GM12878 (cell line): ENCODE measurements around the gene PINLYP. TPM values are rescaled to one million over a fixed set of nuclear protein-coding genes. Genes with fewer than 3 reads are reported as not detected.

Source experiments
- ATAC-seq: fragments of 200-7000 bp; cut with Tn5 transposase; 3 replicates; pipeline ENCODE4 v1.9.1; 2020; ENCODE audit warnings: mild to moderate bottlenecking, moderate library complexity
- BruUV-seq: library from RNA; stranded (reverse); fragments of 400-500 nt; replicated peaks from 2 replicates; lab custom pipeline; 2021; lab: Mats Ljungman, UMichigan
- CTCF ChIA-PET: fragments of 300-600 bp; sonication (Branson Sonifier 250); formaldehyde crosslinking; extraction: SDS; loops from one replicate; lab custom pipeline; 2021; ENCODE audit warnings: inconsistent platforms; lab: Yijun Ruan, JAX
- POLR2A ChIA-PET: fragments of 350-600 bp; formaldehyde crosslinking; extraction: SDS; loops from one replicate; lab custom pipeline; 2021; ENCODE audit warnings: inconsistent platforms; lab: Charles Lee
- RAD21 ChIA-PET: fragments of 300-600 bp; sonication (Branson Sonifier 250); formaldehyde crosslinking; loops from one replicate; lab custom pipeline; 2023; ENCODE audit warnings: antibody characterized with exemption; ENCODE audit not compliant: unreplicated experiment; lab: Charles Lee
- SMC1A ChIA-PET: fragments of 300-600 bp; sonication (Branson Sonifier 250); formaldehyde crosslinking; loops from one replicate; lab custom pipeline; 2023; ENCODE audit not compliant: unreplicated experiment, uncharacterized antibody; lab: Charles Lee
- DNase-seq: peaks from one replicate; pipeline ENCODE4 v3.0.0-alpha.2; 2011; ENCODE audit warnings: low read depth, low spot score
- FAIRE-seq: peaks from 3 replicates; lab custom pipeline; 2011; peaks lifted over from hg19 to GRCh38; lab: Jason Lieb, UNC
- H2AFZ ChIP-seq: 2 replicates; pipeline ENCODE4 v1.6.0; 2011; ENCODE audit warnings: low read depth, low read length, control low read depth; ENCODE audit not compliant: control insufficient read depth
- H3K27ac ChIP-seq: 2 replicates; pipeline ENCODE4 v1.5.1; 2011; ENCODE audit warnings: control low read depth; ENCODE audit not compliant: control insufficient read depth, insufficient read depth
- H3K27me3 ChIP-seq, 2 experiments: replicated peaks in 1 of 2; 2 replicates each; pipeline versions ENCODE4 v1.6.0 to v1.6.1; 2011; ENCODE audit warnings: low read length in 1 of 2; ENCODE audit not compliant: control insufficient read depth in 2 of 2, insufficient read depth in 2 of 2
- H3K36me3 ChIP-seq, 2 experiments: 2 replicates each; pipeline ENCODE4 v1.5.1; 2011; ENCODE audit warnings: low read length in 1 of 2; ENCODE audit not compliant: control insufficient read depth in 2 of 2, insufficient read depth in 2 of 2
- H3K4me1 ChIP-seq: 2 replicates; pipeline ENCODE4 v1.6.1; 2011; ENCODE audit warnings: mild to moderate bottlenecking, low read length, moderate library complexity, mixed read lengths; ENCODE audit not compliant: control insufficient read depth, insufficient read depth
- H3K4me2 ChIP-seq: 2 replicates; pipeline ENCODE4 v1.6.0; 2011; ENCODE audit warnings: control low read depth; ENCODE audit not compliant: control insufficient read depth, insufficient read depth
- H3K4me3 ChIP-seq: fragments of 200-600 bp; sonication (generic); 2 replicates; pipeline ENCODE4 v1.5.1; 2016
- H3K79me2 ChIP-seq: 2 replicates; pipeline ENCODE4 v1.6.0; 2011; ENCODE audit warnings: low read length; ENCODE audit not compliant: control insufficient read depth, insufficient read depth
- H3K9ac ChIP-seq: 2 replicates; pipeline ENCODE4 v1.8.0; 2011; ENCODE audit warnings: low read length, control low read depth, mixed read lengths; ENCODE audit not compliant: control insufficient read depth, insufficient read depth
- H3K9me3 ChIP-seq: replicated peaks from 3 replicates; pipeline ENCODE4 v1.5.1; 2011; ENCODE audit warnings: mild to moderate bottlenecking, low read length; ENCODE audit not compliant: control insufficient read depth, insufficient read depth
- H4K20me1 ChIP-seq: 2 replicates; pipeline ENCODE4 v1.6.0; 2011; ENCODE audit not compliant: control insufficient read depth, insufficient read depth
- CHD2 ChIP-seq: IDR thresholded peaks from 2 replicates; pipeline ENCODE4 v1.6.1; 2011; ENCODE audit warnings: low read depth, low read length, improper control_type of control experiment, borderline replicate concordance
- CREB1 ChIP-seq: IDR thresholded peaks from 2 replicates; pipeline ENCODE4 v1.6.1; 2012; ENCODE audit warnings: low read depth, mild to moderate bottlenecking, inconsistent platforms
- E4F1 ChIP-seq: fragments of 450-650 bp; IDR thresholded peaks from 2 replicates; pipeline ENCODE4 v1.6.1; 2018; ENCODE audit warnings: borderline replicate concordance, mild to moderate bottlenecking; ENCODE audit not compliant: partially characterized antibody
- EED ChIP-seq: sonication (generic); IDR thresholded peaks from 2 replicates; pipeline ENCODE4 v1.6.1; 2016; ENCODE audit warnings: antibody characterized with exemption, low read depth
- EP300 ChIP-seq, 2 experiments: fragments of 150-350 bp in 1 of 2; IDR thresholded peaks; 2 replicates each; pipeline ENCODE4 v1.6.1; 2011 to 2012; ENCODE audit warnings: low read depth in 2 of 2, low read length in 2 of 2, borderline replicate concordance in 1 of 2, improper control_type of control experiment in 1 of 2, inconsistent platforms in 1 of 2; ENCODE audit not compliant: control insufficient read depth in 1 of 2
- ETV6 ChIP-seq, 2 experiments: fragments of 450-650 bp in 1 of 2; IDR thresholded peaks in 1 of 2; conservative IDR thresholded peaks in 1 of 2; 2 replicates each; pipeline ENCODE4 v1.6.1; 2014; ENCODE audit warnings: antibody characterized with exemption in 1 of 2, borderline replicate concordance in 1 of 2, low read depth in 1 of 2, mild to moderate bottlenecking in 1 of 2, moderate library complexity in 1 of 2
- FOS ChIP-seq: IDR thresholded peaks from 3 replicates; pipeline ENCODE4 v1.6.1; 2011; ENCODE audit warnings: borderline replicate concordance; ENCODE audit not compliant: insufficient read length; ENCODE audit errors: extremely low read depth
- NFIC ChIP-seq: IDR thresholded peaks from 2 replicates; pipeline ENCODE4 v1.6.1; 2012; ENCODE audit warnings: low read depth, mild to moderate bottlenecking, inconsistent platforms, low read length, moderate library complexity
- RELB ChIP-seq: fragments of 450-650 bp; IDR thresholded peaks from 2 replicates; pipeline ENCODE4 v1.6.1; 2017; ENCODE audit warnings: low read depth, mild to moderate bottlenecking, moderate library complexity
- RFX5 ChIP-seq: IDR thresholded peaks from 2 replicates; pipeline ENCODE4 v1.6.1; 2011; ENCODE audit warnings: low read depth, low read length, improper control_type of control experiment
- SMAD1 ChIP-seq: fragments of 450-650 bp; IDR thresholded peaks from 2 replicates; pipeline ENCODE4 v1.6.1; 2018; ENCODE audit warnings: mild to moderate bottlenecking, low read depth; ENCODE audit not compliant: partially characterized antibody
- SMAD5 ChIP-seq: IDR thresholded peaks from 2 replicates; pipeline ENCODE4 v1.6.1; 2016; ENCODE audit warnings: antibody characterized with exemption, low read depth
- SPI1 ChIP-seq: IDR thresholded peaks from 2 replicates; pipeline ENCODE4 v1.6.1; 2011; ENCODE audit warnings: low read depth, mild to moderate bottlenecking, low read length, moderate library complexity, borderline replicate concordance; ENCODE audit not compliant: insufficient read depth
- ZBTB11 ChIP-seq: fragments of 450-650 bp; formaldehyde crosslinking; IDR thresholded peaks from 2 replicates; pipeline ENCODE4 v1.5.0; 2022; ENCODE audit warnings: mild to moderate bottlenecking, missing genetic modification characterization
- WGBS: methylation state at CpG from one replicate; pipeline ENCODE4 v1.1.6; 2016; ENCODE audit warnings: low lambda C conversion rate; ENCODE audit not compliant: insufficient replicate concordance, insufficient coverage; ENCODE audit errors: missing lambda C conversion rate; 5-methylcytosine and 5-hydroxymethylcytosine counted together
- in situ Hi-C: fragments of 300-500 bp; cut with MboI; formaldehyde crosslinking; loops from 9 replicates; pipeline ENCODE4 v1.14.3; 2018; ENCODE audit warnings: mixed read lengths
- intact Hi-C: fragments of 100-400 bp; cut with micrococcal nuclease; formaldehyde crosslinking; loops from one replicate; pipeline ENCODE4 v1.14.2; 2022; ENCODE audit not compliant: unreplicated experiment
- polyA plus RNA-seq, 11 experiments: library from polyadenylated mRNA; depleted of rRNA in 4 of 11; unstranded in 6 of 11; stranded (reverse) in 5 of 11; fragments of >200 nt; fragmentation: Nextera tagmentation in 4 of 11; fragmentation: Illumina TruSeq in 1 of 11; extraction: Ambion mirVana in 4 of 11; extraction: Trizol in 1 of 11; gene quantifications; 1 replicate in 1 of 11; 2 replicates in 10 of 11; pipeline versions ENCODE4 v1.2.1 to v1.2.3, GENCODE V29; 2011 to 2016; ENCODE audit warnings: inconsistent platforms in 2 of 11, missing spikeins in 2 of 11, low read depth in 1 of 11
- total RNA-seq, 4 experiments: library from RNA; depleted of rRNA in 3 of 4; stranded (reverse); fragments of >200 nt in 3 of 4; fragmentation: Illumina TruSeq in 1 of 4; extraction: Trizol in 1 of 4; gene quantifications; 2 replicates each; pipeline versions ENCODE4 v1.2.1 to v1.2.3, GENCODE V29; 2013 to 2021

PINLYP gene
- total and polyA plus RNA-seq, 10 of the 15 experiments (the other 5 are each of a cell fraction or from before 2014, with no cell fraction given) = 1.0 to 26.9 (median 11.4) TPM

DNA sequence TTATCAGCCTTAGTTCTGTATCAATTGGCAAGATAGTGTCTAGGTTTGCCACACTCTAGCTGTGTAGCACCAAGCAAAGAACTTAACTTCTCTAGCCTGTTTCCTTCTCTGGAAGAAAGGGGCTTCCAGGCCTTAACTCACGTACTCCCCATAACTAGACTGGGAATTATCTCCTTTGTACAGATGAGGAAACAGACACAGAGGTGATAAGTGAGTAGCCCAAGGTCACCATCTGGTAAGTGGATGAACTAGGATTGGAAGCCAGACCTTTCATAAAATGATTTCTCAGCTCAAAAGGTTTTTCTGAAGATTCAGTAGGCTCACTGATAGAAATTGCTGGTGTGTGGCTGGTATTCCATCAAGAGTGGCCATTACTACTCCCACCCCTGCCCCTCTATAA, 40.7 kb downstream of the PINLYP start (continued):
- TF ChIP-seq RELB (no peak), CHD2 (no peak), CREB1 (no peak)
- TF ChIP-seq, all 136 proteins: peak for 0

GRCh38 chr19:43616954-43617353, 41.4 kb downstream of the PINLYP start:
- ChIA-PET SMC1A (interaction anchor here (0.6 to 1.7 kb wide), 2 partner anchors 11 to 229 kb away, joined by 3 read pairs; no protein-coding TSS in a partner anchor), CTCF (interaction anchor here (0.5 to 1.9 kb wide), 2 partner anchors 22 to 270 kb away, joined by 3 to 6 read pairs; no protein-coding TSS in a partner anchor), POLR2A (no interaction called here), RAD21 (interaction anchor here (1.3 kb wide), 1 partner anchor 21 kb away, joined by 3 read pairs; the partner anchor contains the start of genes IRGQ and ZNF576)
- H3K4me1 ChIP-seq = peaks cover 6% of the 10 kb centered on the region; the same call in 1 of the 2 replicates
- DNase-seq (no peak), FAIRE-seq (no peak), ATAC-seq (no peak)
- no peak overlapping the region for H3K9ac ChIP-seq
- H3K4me2 ChIP-seq = no peak overlapping the region
- H3K4me3 ChIP-seq = no peak overlapping the region
- H3K79me2 ChIP-seq = peaks cover 20% of the 10 kb centered on the region
- in situ Hi-C loops = no loop called here
- no peaks in the 10 kb centered on the region for H3K27me3 ChIP-seq
- peaks cover 2 to 5% of the 10 kb centered on the region in 2 experiments; a peak in 3 of 4 replicates for H3K36me3 ChIP-seq
- 82% methylated on average over 6 of the region's 6 CpGs for WGBS
- H3K9me3 ChIP-seq = no peaks in the 10 kb centered on the region
- H3K27ac ChIP-seq = no peak overlapping the region
- intact Hi-C loops = no loop called here
- BruUV-seq = no TSS peak
- no peaks in the 10 kb centered on the region for H4K20me1 ChIP-seq
- no peak overlapping the region for H2AFZ ChIP-seq
- TF ChIP-seq SPI1 (no peak), ZBTB11 (CRISPR knock-in tag) (no peak), SMAD1 (no peak), EP300 (IDR thresholded peaks at IDR 0.05; ENCODE audit: borderline replicate concordance in 1 of 2, control insufficient read depth in 1 of 2, low read depth in 2 of 2, low read length in 2 of 2) (no peak), RFX5 (no peak), SMAD5 (no peak), EED (no peak), E4F1 (no peak), NFIC (no peak), FOS (no peak), ETV6 (conservative IDR thresholded peaks at IDR 0.05 in 1 of 2, IDR thresholded peaks at IDR 0.05 in 1 of 2; ENCODE audit: borderline replicate concordance in 1 of 2, low read depth in 1 of 2) (no peak)
